Peyer's patch (tissue), 4 donors: ENCODE measurements around the gene EXOC1. TPM values are rescaled to one million over a fixed set of nuclear protein-coding genes. Genes with fewer than 3 reads are reported as not detected.

Experiments used
- DNase-seq, 3 donors: peaks; one replicate each; pipeline ENCODE4 v3.0.0-alpha.2; 2017 to 2019
- H3K27ac ChIP-seq, 4 donors: fragments of 200-600 bp; sonication (generic); one replicate each; pipeline ENCODE4 v1.5.1; 2016 to 2019
- H3K27me3 ChIP-seq, 2 donors: fragments of 200-600 bp; sonication (generic); one replicate each; pipeline ENCODE4 v1.5.1; 2019
- H3K36me3 ChIP-seq, 3 donors: fragments of 200-600 bp; sonication (generic); one replicate each; pipeline ENCODE4 v1.5.1; 2016 to 2019
- H3K4me1 ChIP-seq, 4 donors: fragments of 200-600 bp; sonication (generic); one replicate each; pipeline ENCODE4 v1.5.1; 2016 to 2019
- H3K4me3 ChIP-seq, 4 donors: fragments of 200-600 bp; sonication (generic); 1 replicate in 3 of 4; 2 replicates in 1 of 4; pipeline ENCODE4 v1.5.1; 2016 to 2019; ENCODE audit warnings: mild to moderate bottlenecking in 1 of 4
- H3K9me3 ChIP-seq, 4 donors: fragments of 200-600 bp; sonication (generic); one replicate each; pipeline ENCODE4 v1.5.1; 2016 to 2019; ENCODE audit warnings: mild to moderate bottlenecking in 1 of 4
- POLR2A ChIP-seq, 2 donors: fragments of 450-650 bp; IDR thresholded peaks; one replicate each; pipeline ENCODE4 v1.5.1; 2017; ENCODE audit warnings: antibody characterized with exemption in 2 of 2, mild to moderate bottlenecking in 2 of 2, moderate library complexity in 2 of 2
- total RNA-seq, 4 donors: library from RNA; depleted of rRNA; stranded (reverse); fragments of >200 nt; gene quantifications; one replicate each; pipeline ENCODE4 v1.1.0, GENCODE V29; 2016
- TF ChIP-seq, protein P1 (sequence below), 6 experiments: fragments of 450-650 bp in 4 of 6; fragments of 200-600 bp in 2 of 6; sonication (generic) in 1 of 6; IDR thresholded peaks; one replicate each; pipeline ENCODE4 v1.5.1; 2017 to 2019; ENCODE audit warnings: antibody characterized with exemption in 6 of 6, mild to moderate bottlenecking in 3 of 6, moderate library complexity in 1 of 6

Gene EXOC1
- total RNA-seq, 4 donors from 2014 or later, result 33.9 to 57.8 (median 44.7) TPM

DNA sequence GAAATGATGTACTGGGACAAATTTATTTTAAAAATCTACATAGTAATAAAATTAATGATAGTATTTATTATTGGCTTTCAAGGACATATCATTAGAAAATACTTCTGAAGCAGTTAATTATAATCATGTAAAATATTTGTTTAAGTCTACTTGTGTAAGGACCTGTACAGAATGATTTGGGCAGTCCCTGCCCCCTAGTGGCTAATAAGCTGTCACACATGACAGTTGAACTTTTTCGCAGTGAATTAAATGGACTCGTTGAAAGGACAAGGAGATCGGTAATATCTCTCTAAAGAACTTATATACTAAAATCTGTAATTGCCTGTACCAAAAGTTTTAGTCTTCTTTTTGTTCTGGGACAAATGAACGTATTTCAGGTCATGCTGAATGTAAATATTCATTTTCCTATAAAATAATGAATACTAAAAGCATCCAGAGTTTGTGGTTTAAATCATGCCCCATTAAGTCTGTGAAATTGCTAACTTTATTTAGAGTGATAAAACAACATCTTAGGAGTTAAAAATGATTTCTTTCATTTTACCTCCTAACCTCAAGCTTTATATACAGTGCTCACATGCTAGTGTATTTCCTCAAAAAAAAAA is 13.6 kb downstream of the EXOC1 start:
- TF ChIP-seq POLR2A (IDR thresholded peaks at IDR 0.05), result no peak
- TF ChIP-seq, protein P1, sequence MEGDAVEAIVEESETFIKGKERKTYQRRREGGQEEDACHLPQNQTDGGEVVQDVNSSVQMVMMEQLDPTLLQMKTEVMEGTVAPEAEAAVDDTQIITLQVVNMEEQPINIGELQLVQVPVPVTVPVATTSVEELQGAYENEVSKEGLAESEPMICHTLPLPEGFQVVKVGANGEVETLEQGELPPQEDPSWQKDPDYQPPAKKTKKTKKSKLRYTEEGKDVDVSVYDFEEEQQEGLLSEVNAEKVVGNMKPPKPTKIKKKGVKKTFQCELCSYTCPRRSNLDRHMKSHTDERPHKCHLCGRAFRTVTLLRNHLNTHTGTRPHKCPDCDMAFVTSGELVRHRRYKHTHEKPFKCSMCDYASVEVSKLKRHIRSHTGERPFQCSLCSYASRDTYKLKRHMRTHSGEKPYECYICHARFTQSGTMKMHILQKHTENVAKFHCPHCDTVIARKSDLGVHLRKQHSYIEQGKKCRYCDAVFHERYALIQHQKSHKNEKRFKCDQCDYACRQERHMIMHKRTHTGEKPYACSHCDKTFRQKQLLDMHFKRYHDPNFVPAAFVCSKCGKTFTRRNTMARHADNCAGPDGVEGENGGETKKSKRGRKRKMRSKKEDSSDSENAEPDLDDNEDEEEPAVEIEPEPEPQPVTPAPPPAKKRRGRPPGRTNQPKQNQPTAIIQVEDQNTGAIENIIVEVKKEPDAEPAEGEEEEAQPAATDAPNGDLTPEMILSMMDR (IDR thresholded peaks at IDR 0.05), result peak in 5 of 6 experiments; percentile 74 to 86 (median 84)
- Histone ChIP-seq H3K27ac (peak overlapping the region in 1 of 4 donors; percentile 59), H3K4me3 (no peak overlapping the region), H3K27me3 (no peaks in the 10 kb centered on the region), H3K4me1 (no peaks in the 10 kb centered on the region), H3K9me3 (no peaks in the 10 kb centered on the region), H3K36me3 (peaks cover 0 to 60% (median 7%) of the 10 kb centered on the region in 3 donors)
- peak in 1 of 3 donors; percentile 70 for DNase-seq

DNA sequence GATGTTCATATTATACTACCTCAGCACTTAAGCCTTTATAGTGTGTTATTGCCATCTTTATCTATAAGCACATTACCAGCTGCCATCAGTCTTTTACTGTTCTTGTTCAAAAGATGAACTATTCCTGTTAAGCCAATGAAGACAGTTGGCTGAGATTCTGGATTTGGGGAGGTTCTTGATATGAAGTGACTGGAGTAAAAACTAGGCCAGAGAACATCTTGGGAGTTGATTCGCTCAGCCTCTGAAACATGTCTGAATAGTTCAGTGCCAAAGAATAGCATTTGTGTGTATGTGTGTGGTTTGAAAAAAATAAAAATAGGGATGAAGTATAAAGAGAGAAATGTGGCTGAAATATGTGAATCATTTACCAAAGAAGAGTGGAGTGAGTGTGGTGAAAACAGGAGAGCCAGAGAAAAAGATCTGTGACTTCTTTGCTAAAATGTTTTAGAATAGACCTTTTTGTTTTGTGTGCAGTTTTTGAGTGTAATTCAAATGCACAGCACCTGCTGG is 15.2 kb downstream of the EXOC1 start:
- no peaks in the 10 kb centered on the region for H3K9me3 ChIP-seq
- no peaks in the 10 kb centered on the region for H3K27me3 ChIP-seq
- H3K27ac ChIP-seq, result no peak overlapping the region
- H3K36me3 ChIP-seq, result peaks cover 0 to 69% (median 7%) of the 10 kb centered on the region in 3 donors
- DNase-seq, result no peak
- H3K4me3 ChIP-seq, result no peak overlapping the region
- H3K4me1 ChIP-seq, result no peaks in the 10 kb centered on the region
- TF ChIP-seq, protein P1 (IDR thresholded peaks at IDR 0.05), result no peak
- no peak for TF ChIP-seq POLR2A (IDR thresholded peaks at IDR 0.05)

- Histone ChIP-seq H3K36me3 (peaks cover 0 to 74% (median 7%) of the 10 kb centered on the region in 3 donors), H3K4me3 (no peak overlapping the region), H3K4me1 (no peaks in the 10 kb centered on the region), H3K27me3 (no peaks in the 10 kb centered on the region), H3K27ac (no peak overlapping the region), H3K9me3 (no peaks in the 10 kb centered on the region)
- TF ChIP-seq POLR2A (IDR thresholded peaks at IDR 0.05), result no peak
- TF ChIP-seq, protein P1 (IDR thresholded peaks at IDR 0.05), result no peak
- no peak for DNase-seq
Observed at GRCh38 chr4:55871299-55871800, 17.9 kb downstream of the EXOC1 start.

- TF ChIP-seq, protein P1 (IDR thresholded peaks at IDR 0.05), result no peak
- no peak for TF ChIP-seq POLR2A (IDR thresholded peaks at IDR 0.05)
- H3K4me1 ChIP-seq, result no peaks in the 10 kb centered on the region
- H3K36me3 ChIP-seq, result peaks cover 0 to 75% (median 4%) of the 10 kb centered on the region in 3 donors
- no peak overlapping the region for H3K27ac ChIP-seq
- DNase-seq, result no peak
- H3K4me3 ChIP-seq, result no peak overlapping the region
- no peaks in the 10 kb centered on the region for H3K9me3 ChIP-seq
- H3K27me3 ChIP-seq, result no peaks in the 10 kb centered on the region
Observed at GRCh38 chr4:55874831-55875230, 21.4 kb downstream of the EXOC1 start.

DNA sequence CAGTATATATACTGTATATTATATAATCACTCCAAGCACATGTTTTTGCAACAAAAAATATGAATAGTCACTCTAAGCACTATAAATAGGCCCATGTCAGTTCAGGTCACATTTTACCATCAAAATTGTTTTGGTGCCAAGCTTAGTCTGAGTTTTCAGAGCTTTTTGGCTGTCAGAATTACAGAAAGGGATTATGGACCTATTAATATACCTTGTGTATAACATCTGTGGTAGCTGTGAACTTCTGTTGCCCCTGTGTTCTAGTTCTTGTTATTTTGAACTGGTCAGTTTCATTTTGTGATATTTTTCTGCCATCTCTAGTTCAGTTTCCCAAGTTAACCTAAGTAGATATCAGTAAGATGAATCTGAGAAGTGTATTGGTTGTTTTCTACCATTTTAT is 22.9 kb downstream of the EXOC1 start:
- H3K4me1 ChIP-seq, result no peaks in the 10 kb centered on the region
- H3K27ac ChIP-seq, result no peak overlapping the region
- H3K4me3 ChIP-seq, result no peak overlapping the region
- H3K36me3 ChIP-seq, result peaks cover 0 to 75% (median 0%) of the 10 kb centered on the region in 3 donors
- no peak for DNase-seq
- H3K9me3 ChIP-seq, result no peaks in the 10 kb centered on the region
- no peaks in the 10 kb centered on the region for H3K27me3 ChIP-seq
- TF ChIP-seq, protein P1 (IDR thresholded peaks at IDR 0.05), result no peak
- no peak for TF ChIP-seq POLR2A (IDR thresholded peaks at IDR 0.05)
